Loucy (cell line): ENCODE data around the gene CAPSL.
A peak's percentile ranks its signal among the peaks of the same experiment; 100 is the strongest.
"Not testable (repeated sequence)": the region's sequence is repeated elsewhere in the genome, so short reads cannot be mapped to it uniquely, and the experiment has no call there.

ENCODE experiments used
- H2AFZ ChIP-seq: fragments of 200-600 bp; sonication (generic); 2 replicates; pipeline ENCODE4 v1.6.0; 2016; ENCODE audit warnings: antibody characterized with exemption, mild to moderate bottlenecking, low read length, moderate library complexity
- H3F3A ChIP-seq: fragments of 200-600 bp; 2 replicates; pipeline ENCODE4 v1.6.0; 2016; ENCODE audit warnings: antibody characterized with exemption, low read depth, mild to moderate bottlenecking
- H3K27me3 ChIP-seq: fragments of 200-600 bp; sonication (generic); 2 replicates; pipeline ENCODE4 v1.6.1; 2014; ENCODE audit warnings: low read length, mild to moderate bottlenecking; ENCODE audit not compliant: insufficient read depth, poor library complexity, severe bottlenecking
- H3K36me3 ChIP-seq: fragments of 200-600 bp; sonication (generic); 2 replicates; pipeline ENCODE4 v1.6.1; 2016; ENCODE audit warnings: low read length; ENCODE audit not compliant: insufficient read depth
- H3K4me1 ChIP-seq: fragments of 200-600 bp; sonication (generic); 2 replicates; pipeline ENCODE4 v1.5.1; 2014; ENCODE audit warnings: low read length, mild to moderate bottlenecking; ENCODE audit not compliant: insufficient read depth, poor library complexity, severe bottlenecking
- H3K4me2 ChIP-seq: fragments of 200-600 bp; sonication (generic); 2 replicates; pipeline ENCODE4 v1.6.0; 2014; ENCODE audit warnings: antibody characterized with exemption, low read length, low read depth, mild to moderate bottlenecking; ENCODE audit not compliant: poor library complexity, severe bottlenecking
- H3K4me3 ChIP-seq: fragments of 200-600 bp; sonication (generic); 2 replicates; pipeline ENCODE4 v1.5.1; 2014; ENCODE audit warnings: low read length, mild to moderate bottlenecking, mixed read lengths; ENCODE audit not compliant: poor library complexity, severe bottlenecking
- H3K79me2 ChIP-seq: fragments of 200-600 bp; sonication (generic); 2 replicates; pipeline ENCODE4 v1.6.1; 2014; ENCODE audit warnings: low read length; ENCODE audit not compliant: insufficient read depth
- H3K9ac ChIP-seq: fragments of 200-600 bp; sonication (generic); 2 replicates; pipeline ENCODE4 v1.6.0; 2014; ENCODE audit warnings: mild to moderate bottlenecking, low read depth, low read length, moderate library complexity; ENCODE audit not compliant: poor library complexity, severe bottlenecking
- H3K9me2 ChIP-seq: fragments of 200-600 bp; sonication (generic); replicated peaks from 2 replicates; pipeline ENCODE4 v1.6.1; 2016; ENCODE audit warnings: low read depth, low read length, mixed read lengths
- H3K9me3 ChIP-seq: fragments of 200-600 bp; sonication (generic); 2 replicates; pipeline ENCODE4 v1.6.1; 2014; ENCODE audit warnings: mild to moderate bottlenecking, antibody characterized with exemption, low read length, low read depth; ENCODE audit not compliant: insufficient read depth
- H4K20me1 ChIP-seq: fragments of 200-600 bp; sonication (generic); 2 replicates; pipeline ENCODE4 v1.6.0; 2014; ENCODE audit warnings: antibody characterized with exemption, low read length, mild to moderate bottlenecking; ENCODE audit not compliant: insufficient read depth, poor library complexity, severe bottlenecking
- EZH2phosphoT487 ChIP-seq: fragments of 200-600 bp; IDR thresholded peaks from 2 replicates; pipeline ENCODE4 v1.6.1; 2018; ENCODE audit warnings: antibody characterized with exemption, mild to moderate bottlenecking, moderate library complexity, borderline replicate concordance
- TF ChIP-seq, protein P1 (sequence below): fragments of 200-600 bp; sonication (generic); conservative IDR thresholded peaks from 2 replicates; pipeline ENCODE4 v1.5.1; 2014; ENCODE audit warnings: mild to moderate bottlenecking, antibody characterized with exemption, low read length

The CAPSL gene

DNA sequence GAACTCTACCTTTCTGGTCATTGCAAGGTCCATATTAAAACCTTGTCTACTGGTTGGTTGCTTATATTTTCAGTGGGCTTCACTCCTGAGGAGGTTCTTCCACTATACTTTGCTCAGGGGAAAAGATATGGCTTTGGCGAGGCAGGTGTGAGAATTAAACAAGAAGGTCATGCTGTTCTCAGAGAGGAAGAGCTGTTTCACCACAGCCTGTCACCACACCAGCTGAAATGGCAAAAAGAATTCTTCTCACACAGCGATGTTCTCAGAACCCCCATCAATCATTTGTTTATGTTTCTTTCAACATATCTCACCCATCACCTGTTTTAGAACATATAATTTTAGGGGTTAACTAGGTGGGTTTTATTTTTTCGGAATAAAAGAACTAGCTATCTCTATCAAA, 38.6 kb downstream of the CAPSL start:
- H3K4me3 ChIP-seq: no peak overlapping the region
- no peaks in the 10 kb centered on the region for H3K9me2 ChIP-seq
- H3F3A ChIP-seq: no peaks in the 10 kb centered on the region
- H3K79me2 ChIP-seq: no peaks in the 10 kb centered on the region
- H3K27me3 ChIP-seq: no peaks in the 10 kb centered on the region
- H3K36me3 ChIP-seq: no peaks in the 10 kb centered on the region
- no peak overlapping the region for H3K9ac ChIP-seq
- TF ChIP-seq, protein P1, sequence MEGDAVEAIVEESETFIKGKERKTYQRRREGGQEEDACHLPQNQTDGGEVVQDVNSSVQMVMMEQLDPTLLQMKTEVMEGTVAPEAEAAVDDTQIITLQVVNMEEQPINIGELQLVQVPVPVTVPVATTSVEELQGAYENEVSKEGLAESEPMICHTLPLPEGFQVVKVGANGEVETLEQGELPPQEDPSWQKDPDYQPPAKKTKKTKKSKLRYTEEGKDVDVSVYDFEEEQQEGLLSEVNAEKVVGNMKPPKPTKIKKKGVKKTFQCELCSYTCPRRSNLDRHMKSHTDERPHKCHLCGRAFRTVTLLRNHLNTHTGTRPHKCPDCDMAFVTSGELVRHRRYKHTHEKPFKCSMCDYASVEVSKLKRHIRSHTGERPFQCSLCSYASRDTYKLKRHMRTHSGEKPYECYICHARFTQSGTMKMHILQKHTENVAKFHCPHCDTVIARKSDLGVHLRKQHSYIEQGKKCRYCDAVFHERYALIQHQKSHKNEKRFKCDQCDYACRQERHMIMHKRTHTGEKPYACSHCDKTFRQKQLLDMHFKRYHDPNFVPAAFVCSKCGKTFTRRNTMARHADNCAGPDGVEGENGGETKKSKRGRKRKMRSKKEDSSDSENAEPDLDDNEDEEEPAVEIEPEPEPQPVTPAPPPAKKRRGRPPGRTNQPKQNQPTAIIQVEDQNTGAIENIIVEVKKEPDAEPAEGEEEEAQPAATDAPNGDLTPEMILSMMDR: no peak
- no peak for TF ChIP-seq EZH2phosphoT487
- peak overlapping the region; percentile 7 for H3K4me2 ChIP-seq
- no peaks in the 10 kb centered on the region for H4K20me1 ChIP-seq
- no peaks in the 10 kb centered on the region; the same call in 1 of the 2 replicates for H3K9me3 ChIP-seq
- no peak overlapping the region; the same call in 1 of the 2 replicates for H2AFZ ChIP-seq
- H3K4me1 ChIP-seq: peaks cover 44% of the 10 kb centered on the region

DNA sequence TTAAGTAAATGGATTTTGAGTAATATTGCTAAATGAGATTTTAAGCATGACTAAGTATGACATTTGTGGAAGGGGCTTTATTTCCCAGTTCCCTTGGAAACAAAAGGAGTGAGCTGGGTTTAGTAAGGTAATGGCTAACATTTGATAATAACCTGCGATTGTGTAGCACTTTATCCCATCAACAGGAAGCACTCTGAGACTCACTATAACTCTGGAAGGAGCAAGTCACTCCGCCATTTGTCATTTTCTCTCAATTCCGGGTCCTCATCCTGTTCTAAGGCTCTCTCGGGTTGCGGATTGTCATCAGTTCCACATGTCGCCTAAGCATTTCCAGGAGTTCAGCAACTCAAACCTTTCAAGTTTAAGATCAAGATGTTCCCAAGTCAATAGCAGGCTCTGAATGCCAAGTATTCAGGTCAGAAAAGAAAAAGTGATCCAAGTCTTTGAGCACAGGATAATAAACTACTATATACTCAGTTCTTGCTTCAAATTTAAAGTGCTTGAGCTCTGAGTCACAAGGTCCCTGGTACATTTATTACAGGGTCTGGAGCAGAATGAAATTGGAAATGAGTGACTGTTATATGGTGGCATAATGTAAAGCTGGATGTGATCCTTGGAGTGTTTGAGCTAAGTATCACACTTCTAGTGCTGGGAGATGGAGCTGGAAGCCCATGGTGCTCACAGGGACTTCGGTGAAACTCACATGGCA, 39.3 kb downstream of the CAPSL start:
- Histone ChIP-seq H3K4me1 (peaks cover 44% of the 10 kb centered on the region), H3K36me3 (no peaks in the 10 kb centered on the region), H3K9ac (no peak overlapping the region), H3F3A (no peaks in the 10 kb centered on the region), H3K4me3 (no peak overlapping the region), H3K9me2 (no peaks in the 10 kb centered on the region), H3K9me3 (no peaks in the 10 kb centered on the region), H3K4me2 (peak overlapping the region; percentile 7), H2AFZ (peak overlapping the region; percentile 11; the same call in 1 of the 2 replicates), H4K20me1 (no peaks in the 10 kb centered on the region), H3K27me3 (no peaks in the 10 kb centered on the region), H3K79me2 (no peaks in the 10 kb centered on the region)
- no peak for TF ChIP-seq EZH2phosphoT487
- TF ChIP-seq, protein P1: no peak

DNA sequence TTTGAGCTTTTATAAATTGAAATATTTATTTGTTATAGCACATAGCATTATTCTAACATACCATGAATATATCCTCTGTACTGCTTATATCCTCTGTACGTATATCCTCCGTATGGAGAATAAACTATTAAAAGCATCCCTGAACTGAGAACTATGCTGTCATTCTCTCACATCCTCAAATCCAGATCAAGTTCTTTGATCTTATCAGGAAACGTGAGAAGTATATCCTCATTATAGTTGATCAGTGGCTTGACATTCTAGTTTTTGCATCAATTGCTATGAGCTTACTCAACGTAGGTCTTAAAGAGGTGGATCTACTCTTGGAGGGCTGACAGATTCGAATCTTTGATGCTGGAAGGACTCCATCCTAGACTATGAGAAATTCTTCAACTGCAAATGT, 44.3 kb downstream of the CAPSL start:
- no peak overlapping the region for H2AFZ ChIP-seq
- no peak overlapping the region for H3K9ac ChIP-seq
- no peaks in the 10 kb centered on the region for H3K9me2 ChIP-seq

DNA sequence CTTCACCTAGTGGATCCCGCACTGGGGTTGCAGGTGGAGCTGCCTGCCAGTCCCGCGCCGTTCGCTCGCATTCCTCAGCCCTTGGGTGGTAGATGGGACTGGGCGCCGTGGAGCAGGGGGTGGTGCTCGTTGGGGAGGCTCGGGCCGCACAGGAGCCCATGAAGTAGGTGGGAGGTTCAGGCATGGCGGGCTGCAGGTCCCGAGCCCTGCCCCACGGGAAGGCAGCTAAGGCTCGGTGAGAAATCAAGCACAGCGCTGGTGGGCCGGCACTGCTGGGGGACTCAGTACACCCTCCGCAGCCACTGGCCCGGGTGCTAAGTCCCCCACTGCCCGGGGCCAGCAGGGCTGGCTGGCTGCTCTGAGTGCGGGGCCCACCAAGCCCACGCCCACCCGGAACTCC, 45.6 kb downstream of the CAPSL start:
- not testable (repeated sequence) for H3K79me2 ChIP-seq, H2AFZ ChIP-seq, H3K9me3 ChIP-seq, H3K4me2 ChIP-seq, H3K4me1 ChIP-seq, H3K9ac ChIP-seq, H4K20me1 ChIP-seq, H3F3A ChIP-seq, H3K9me2 ChIP-seq, H3K4me3 ChIP-seq, H3K36me3 ChIP-seq, H3K27me3 ChIP-seq

More for the DNA sequence above, 44.3 kb downstream of the CAPSL start:
- Histone ChIP-seq H3K27me3 (no peaks in the 10 kb centered on the region), H3F3A (no peaks in the 10 kb centered on the region), H3K79me2 (no peaks in the 10 kb centered on the region), H4K20me1 (no peaks in the 10 kb centered on the region), H3K4me2 (no peak overlapping the region), H3K36me3 (no peaks in the 10 kb centered on the region), H3K4me1 (peaks cover 5% of the 10 kb centered on the region), H3K9me3 (no peaks in the 10 kb centered on the region), H3K4me3 (no peak overlapping the region)
- no peak for TF ChIP-seq EZH2phosphoT487
- TF ChIP-seq, protein P1: no peak
